ENCODE measurements around the gene SLC11A1.

SLC11A1 gene

DNA sequence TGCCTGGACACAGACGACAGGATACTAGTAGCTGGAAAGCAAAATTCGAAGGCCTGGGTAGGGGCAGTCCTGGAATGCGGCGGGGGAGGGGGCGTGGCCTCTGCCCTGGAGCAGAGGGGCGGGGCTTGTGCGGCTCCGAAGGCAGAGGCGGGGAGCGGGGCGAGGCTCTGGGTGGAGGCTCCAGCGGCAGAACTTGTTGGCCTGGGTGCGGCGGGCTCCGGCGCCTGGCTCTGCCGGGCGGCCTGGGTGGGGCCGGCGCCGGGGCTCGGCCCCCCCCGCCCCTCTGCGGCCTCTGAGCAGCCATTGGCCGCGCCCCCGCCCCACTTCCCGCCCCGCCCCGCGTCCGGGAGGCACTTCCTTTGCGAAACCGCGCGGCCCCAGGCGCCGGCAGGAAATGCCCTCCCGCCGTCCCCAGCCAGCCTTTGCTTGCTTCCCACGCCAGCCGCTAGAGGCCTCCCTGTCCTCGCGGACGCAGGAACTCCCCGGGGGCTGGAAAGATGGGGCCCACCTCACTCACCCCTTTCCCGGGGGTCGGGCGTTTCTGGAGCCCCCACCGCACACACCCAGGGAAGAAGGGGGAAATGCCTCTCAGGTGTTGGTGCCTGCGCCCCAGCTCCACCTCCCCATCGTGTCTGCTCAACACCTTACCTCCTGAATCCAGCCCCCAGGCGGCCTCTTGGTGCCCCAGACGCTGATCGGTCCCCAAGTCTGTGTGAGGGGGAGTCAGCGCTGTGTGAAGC lies 24.3 kb downstream of the SLC11A1 start:
- DNase-seq = peak; percentile 97

- DNase-seq = peak; percentile 40
These were observed 25.0 kb downstream of the SLC11A1 start for GRCh38 chr2:218406949-218407618.

DNA sequence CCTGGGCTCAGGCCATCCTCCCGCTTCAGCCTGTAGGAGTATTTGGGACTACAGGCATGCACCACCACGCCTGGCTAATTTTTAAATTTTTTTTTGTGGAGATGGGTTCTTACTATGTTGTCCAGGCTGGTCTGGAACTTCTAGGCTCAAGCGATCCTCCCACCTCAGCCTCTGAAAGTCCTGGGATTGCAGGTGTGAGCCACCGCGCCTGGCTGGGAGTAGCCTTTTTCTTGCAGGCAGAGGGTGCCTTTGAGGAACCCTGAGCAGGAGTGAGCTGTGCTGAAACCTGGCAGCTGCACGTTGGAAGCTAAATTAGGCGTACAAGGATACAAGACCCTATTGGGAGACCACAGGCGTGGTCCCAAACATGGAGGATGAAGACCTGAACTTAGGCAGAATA lies 25.6 kb downstream of the SLC11A1 start:
- DNase-seq = no peak

GRCh38 chr2:218418321-218418716 lies 36.2 kb downstream of the SLC11A1 start:
- DNase-seq = no peak

- no peak for DNase-seq
These were observed 36.8 kb downstream of the SLC11A1 start, which contains the start of gene VIL1 for GRCh38 chr2:218418717-218419458. Gene VIL1 (plus strand): TSS chr2:218419123. CDS start chr2:218423779, 4,656 bp downstream.

- no peak for DNase-seq
These were observed 37.6 kb downstream of the SLC11A1 start for GRCh38 chr2:218419630-218420216.

DNA sequence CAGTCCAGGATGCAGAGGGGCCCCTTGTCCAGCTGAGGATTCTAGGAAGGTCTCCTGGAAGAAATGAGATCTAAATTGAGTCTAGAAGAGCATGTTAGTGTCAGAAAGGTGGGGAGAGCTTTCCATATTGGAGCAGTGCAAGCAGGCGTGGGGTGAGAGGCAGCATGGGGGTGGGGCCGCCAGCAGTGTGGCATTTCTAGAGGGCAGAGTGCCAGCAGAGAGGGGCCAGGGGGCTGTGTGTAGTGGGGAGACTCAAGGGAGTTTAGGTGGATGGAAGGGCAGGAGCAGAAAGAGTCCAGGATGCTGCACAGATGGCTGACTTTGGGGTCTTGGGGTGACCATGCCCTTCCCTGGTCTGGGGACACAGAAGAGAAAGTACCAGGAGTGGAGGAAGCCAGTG lies 39.0 kb downstream of the SLC11A1 start:
- DNase-seq = no peak

DNA sequence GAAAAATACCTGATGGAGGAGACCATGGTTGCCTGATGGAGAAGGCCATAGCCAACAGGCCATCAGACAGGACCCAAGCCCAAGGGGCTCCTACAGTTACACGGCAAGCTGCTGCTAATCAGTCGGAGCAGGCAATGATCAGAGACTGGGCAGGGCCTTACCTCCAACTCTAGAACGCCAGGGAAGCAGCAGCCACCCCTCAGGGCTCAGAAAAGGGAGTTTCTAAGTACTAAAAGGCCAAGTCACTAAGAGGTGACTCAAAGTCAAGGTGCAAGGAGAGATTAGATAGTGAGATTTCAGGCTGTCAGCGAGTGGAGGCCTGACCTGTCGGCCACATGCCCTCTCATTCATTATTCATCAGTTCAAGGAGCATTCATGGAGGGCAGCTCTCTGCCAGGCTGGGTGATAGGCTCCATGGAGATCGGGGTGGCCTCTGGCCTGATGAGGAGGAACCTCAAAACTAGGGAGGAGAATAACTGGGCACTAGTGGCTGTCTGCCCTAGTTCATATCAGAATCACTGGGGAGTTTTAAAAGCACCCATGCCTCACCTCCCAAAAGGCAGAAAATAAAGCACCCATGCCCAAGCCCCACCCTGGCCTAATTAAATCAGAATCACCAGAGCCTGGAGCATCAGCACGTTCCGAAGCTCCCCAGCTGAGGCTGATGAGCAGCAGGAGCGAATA lies 40.5 kb downstream of the SLC11A1 start:
- no peak for DNase-seq

- no peak for DNase-seq
These were observed 41.5 kb downstream of the SLC11A1 start for GRCh38 chr2:218423584-218423983.

- DNase-seq = no peak
These were observed 43.5 kb downstream of the SLC11A1 start for GRCh38 chr2:218425531-218425930.

DNA sequence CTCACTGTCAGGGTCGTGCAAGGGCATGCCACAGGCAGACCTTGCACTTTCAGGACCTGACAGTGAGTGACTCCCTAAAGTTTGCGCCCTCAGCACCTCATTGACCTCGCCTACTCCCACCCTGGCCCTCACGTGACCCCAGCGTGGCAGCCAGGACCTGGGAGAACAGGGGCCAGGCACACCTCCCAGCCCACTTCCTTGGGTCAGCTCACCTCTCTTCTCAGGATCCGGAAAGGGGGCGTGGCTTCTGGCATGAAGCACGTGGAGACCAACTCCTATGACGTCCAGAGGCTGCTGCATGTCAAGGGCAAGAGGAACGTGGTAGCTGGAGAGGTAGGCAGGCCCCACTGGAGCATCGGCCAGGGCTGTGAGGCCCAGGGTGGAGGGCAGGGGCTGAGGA lies 45.7 kb downstream of the SLC11A1 start:
- no peak for DNase-seq

DNA sequence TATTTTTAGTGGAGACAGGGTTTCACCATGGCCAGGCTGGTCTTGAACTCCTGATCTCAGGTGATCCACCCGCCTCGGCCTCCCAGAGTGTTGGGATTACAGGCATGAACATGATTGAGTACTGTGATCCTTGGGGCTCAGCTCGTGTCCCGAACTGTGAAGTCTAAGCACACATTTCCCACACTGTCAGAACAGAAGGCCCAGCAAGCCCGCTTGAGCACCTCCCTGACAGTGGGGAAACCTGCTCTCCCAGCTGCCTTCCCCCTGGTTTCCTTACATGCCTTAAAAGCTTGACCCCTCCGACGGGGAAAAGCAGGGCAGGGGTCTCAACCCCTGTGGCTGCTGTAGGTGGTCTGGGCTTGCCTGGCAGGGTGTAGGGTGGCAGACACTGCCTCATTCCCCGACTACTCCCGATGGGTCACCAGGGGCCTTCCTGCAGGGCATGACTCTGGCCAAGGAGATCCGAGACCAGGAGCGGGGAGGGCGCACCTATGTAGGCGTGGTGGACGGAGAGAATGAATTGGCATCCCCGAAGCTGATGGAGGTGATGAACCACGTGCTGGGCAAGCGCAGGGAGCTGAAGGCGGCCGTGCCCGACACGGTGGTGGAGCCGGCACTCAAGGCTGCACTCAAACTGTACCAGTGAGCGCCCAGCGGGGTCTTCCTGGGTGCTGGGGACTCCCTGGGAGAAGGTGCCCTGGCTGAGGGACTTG lies 46.9 kb downstream of the SLC11A1 start:
- no peak for DNase-seq

GRCh38 chr2:218429911-218430692 lies 48.0 kb downstream of the SLC11A1 start:
- no peak for DNase-seq

DNA sequence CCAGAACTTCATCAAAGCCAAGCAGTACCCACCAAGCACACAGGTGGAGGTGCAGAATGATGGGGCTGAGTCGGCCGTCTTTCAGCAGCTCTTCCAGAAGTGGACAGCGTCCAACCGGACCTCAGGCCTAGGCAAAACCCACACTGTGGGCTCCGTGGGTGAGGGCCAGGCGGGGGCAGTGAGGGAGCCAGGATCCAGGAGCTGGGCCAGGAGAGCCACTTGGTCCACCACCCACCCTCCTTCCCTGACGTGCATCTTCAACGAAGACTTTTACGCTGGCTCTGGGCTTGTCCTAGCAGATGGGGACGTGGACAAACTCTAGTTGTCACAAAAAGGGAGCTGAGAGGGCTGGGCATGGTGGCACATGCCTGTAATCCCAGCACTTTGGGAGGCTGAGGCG lies 48.6 kb downstream of the SLC11A1 start:
- DNase-seq = no peak

DNA sequence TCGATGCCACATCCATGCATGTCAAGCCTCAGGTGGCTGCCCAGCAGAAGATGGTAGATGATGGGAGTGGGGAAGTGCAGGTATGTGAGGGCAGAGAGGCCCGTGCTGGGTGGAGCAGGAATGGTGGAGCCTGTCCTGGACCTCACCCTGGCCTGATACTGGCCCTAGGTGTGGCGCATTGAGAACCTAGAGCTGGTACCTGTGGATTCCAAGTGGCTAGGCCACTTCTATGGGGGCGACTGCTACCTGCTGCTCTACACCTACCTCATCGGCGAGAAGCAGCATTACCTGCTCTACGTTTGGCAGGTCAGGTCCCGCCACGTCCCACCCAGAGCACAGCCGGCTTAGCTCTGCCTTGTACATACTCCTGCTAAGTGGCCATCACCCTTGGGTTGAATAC lies 49.8 kb downstream of the SLC11A1 start:
- DNase-seq = no peak

GRCh38 chr2:218432676-218433365 lies 50.7 kb downstream of the SLC11A1 start:
- no peak for DNase-seq

DNA sequence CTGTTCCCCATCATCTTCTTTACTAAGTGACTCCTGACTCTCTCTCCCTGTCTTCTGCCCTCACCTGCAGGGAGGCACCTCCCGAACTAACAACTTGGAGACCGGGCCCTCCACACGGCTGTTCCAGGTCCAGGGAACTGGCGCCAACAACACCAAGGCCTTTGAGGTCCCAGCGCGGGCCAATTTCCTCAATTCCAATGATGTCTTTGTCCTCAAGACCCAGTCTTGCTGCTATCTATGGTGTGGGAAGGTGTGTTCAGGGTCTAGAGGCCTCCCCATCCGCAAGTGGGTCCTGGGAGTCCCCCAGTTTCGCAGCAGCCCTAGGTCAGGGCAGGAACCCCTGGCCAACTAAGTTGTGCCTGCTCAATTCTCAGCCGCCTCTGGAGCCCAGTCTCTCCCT lies 52.4 kb downstream of the SLC11A1 start:
- DNase-seq = no peak

DNA sequence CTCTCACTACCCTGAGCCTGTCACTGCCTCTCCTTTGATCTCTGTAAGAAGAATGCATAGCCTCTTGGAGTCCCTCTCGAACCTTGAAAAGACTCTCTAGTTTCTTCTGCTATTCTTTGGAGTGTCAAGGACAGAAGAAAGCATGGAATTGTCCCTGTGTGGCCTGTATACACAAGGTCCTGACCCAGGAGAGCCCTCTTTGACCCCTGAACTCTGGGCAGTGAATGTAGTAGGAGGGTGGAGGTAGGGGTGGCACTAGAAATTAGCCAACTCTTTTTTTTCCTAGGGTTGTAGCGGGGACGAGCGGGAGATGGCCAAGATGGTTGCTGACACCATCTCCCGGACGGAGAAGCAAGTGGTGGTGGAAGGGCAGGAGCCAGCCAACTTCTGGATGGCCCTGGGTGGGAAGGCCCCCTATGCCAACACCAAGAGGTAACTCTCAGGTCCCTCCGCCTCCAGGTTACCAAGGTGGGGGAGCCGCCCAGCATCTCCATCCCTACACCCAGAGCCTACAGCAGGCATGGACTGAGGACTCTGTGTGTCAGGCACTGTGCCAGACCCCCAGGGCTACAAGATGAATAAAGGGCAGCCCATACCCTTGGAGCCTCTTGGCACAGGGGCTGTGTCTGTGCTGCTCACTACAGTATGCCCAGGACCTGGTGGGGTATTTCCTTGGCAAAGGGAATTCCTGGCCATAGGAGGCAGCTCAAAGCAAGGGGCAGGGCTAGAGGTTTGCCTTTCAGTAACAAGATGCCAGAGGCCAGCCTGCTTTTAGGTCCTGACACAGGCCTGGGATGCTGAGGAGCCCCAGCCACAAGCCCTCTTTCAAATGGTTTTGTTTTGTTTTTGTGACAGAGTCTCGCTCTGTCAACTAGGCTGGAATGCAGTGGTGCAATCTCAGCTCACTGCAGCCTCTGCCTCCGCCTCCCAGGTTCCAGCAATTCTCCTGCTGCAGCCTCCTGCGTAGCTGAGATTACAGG lies 53.2 kb downstream of the SLC11A1 start:
- no peak for DNase-seq

DNA sequence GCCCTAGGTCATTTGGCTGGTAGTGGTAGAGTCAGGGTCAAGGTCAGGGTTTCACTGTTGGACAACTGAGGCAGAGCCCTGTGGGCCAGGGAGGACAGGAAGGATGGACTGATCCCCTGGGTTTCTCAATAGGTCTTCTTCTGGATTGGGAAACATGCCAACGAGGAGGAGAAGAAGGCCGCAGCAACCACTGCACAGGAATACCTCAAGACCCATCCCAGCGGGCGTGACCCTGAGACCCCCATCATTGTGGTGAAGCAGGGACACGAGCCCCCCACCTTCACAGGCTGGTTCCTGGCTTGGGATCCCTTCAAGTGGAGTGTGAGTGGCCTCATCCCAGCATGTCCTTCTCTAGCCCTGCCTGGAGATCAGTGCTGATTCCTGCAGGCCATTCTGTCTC lies 54.9 kb downstream of the SLC11A1 start:
- no peak for DNase-seq

Data from EL (cell line).